Smooth muscle cell (in vitro differentiated cells): ENCODE results near the gene RHOJ. TPM values are rescaled to one million over a fixed set of nuclear protein-coding genes. Genes with fewer than 3 reads are reported as not detected.

Source experiments
- DNase-seq: peaks from one replicate; lab custom pipeline; 2025; ENCODE audit not compliant: unreplicated experiment; lab: John Stamatoyannopoulos, UW
- H2AFZ ChIP-seq: fragments of 200-600 bp; sonication (generic); 2 replicates; pipeline ENCODE4 v1.6.0; 2016; ENCODE audit warnings: antibody characterized with exemption, low read depth, mild to moderate bottlenecking
- H3F3A ChIP-seq: fragments of 200-600 bp; sonication (generic); 2 replicates; pipeline ENCODE4 v1.6.0; 2017; ENCODE audit warnings: antibody characterized with exemption, low read depth
- H3K27ac ChIP-seq: fragments of 200-600 bp; sonication (generic); 2 replicates; pipeline ENCODE4 v1.5.1; 2016; ENCODE audit warnings: low read depth, mild to moderate bottlenecking
- H3K27me3 ChIP-seq: fragments of 200-600 bp; sonication (generic); 2 replicates; pipeline ENCODE4 v1.6.1; 2016; ENCODE audit warnings: low read depth, mild to moderate bottlenecking
- H3K36me3 ChIP-seq: fragments of 200-600 bp; sonication (generic); 2 replicates; pipeline ENCODE4 v1.5.1; 2016; ENCODE audit warnings: low read depth
- H3K4me1 ChIP-seq: fragments of 200-600 bp; sonication (generic); 2 replicates; pipeline ENCODE4 v1.5.1; 2016; ENCODE audit warnings: low read depth
- H3K4me2 ChIP-seq: fragments of 200-600 bp; sonication (generic); 2 replicates; pipeline ENCODE4 v1.6.0; 2016; ENCODE audit warnings: mild to moderate bottlenecking
- H3K4me3 ChIP-seq: fragments of 200-600 bp; sonication (generic); 2 replicates; pipeline ENCODE4 v1.5.1; 2016; ENCODE audit warnings: mild to moderate bottlenecking
- H3K79me2 ChIP-seq: fragments of 200-600 bp; sonication (generic); 2 replicates; pipeline ENCODE4 v1.6.0; 2016; ENCODE audit warnings: low read depth, mild to moderate bottlenecking
- H3K9ac ChIP-seq: fragments of 200-600 bp; sonication (generic); 2 replicates; pipeline ENCODE4 v1.6.0; 2016; ENCODE audit warnings: low read depth
- H3K9me3 ChIP-seq: fragments of 200-600 bp; sonication (generic); replicated peaks from 2 replicates; pipeline ENCODE4 v1.5.1; 2016; ENCODE audit warnings: low read depth
- H4K20me1 ChIP-seq: fragments of 200-600 bp; sonication (generic); 2 replicates; pipeline ENCODE4 v1.6.0; 2016; ENCODE audit warnings: low read depth
- CTCF ChIP-seq: fragments of 200-600 bp; sonication (generic); IDR thresholded peaks from 2 replicates; pipeline ENCODE4 v1.5.1; 2017; ENCODE audit warnings: borderline replicate concordance, mild to moderate bottlenecking, antibody characterized with exemption; ENCODE audit not compliant: insufficient read depth, poor library complexity, severe bottlenecking
- WGBS: methylation state at CpG from one replicate; pipeline ENCODE4 v1.1.7; 2016; ENCODE audit warnings: low lambda C conversion rate; 5-methylcytosine and 5-hydroxymethylcytosine counted together
- polyA plus RNA-seq: library from polyadenylated mRNA; unstranded; fragments of >200 nt; fragmentation: Nextera tagmentation; extraction: Ambion mirVana; gene quantifications from 2 replicates; pipeline ENCODE4 v1.2.1, GENCODE V29; 2016
- total RNA-seq: library from RNA; depleted of rRNA; stranded (reverse); fragments of >200 nt; gene quantifications from 2 replicates; pipeline ENCODE4 v1.2.3, GENCODE V29; 2014

RHOJ gene
- total and polyA plus RNA-seq, 2 experiments from 2014 or later, result 3.7 to 4.6 TPM

- H3F3A ChIP-seq, result no peaks in the 10 kb centered on the region
- 82% methylated on average over 5 of the region's 5 CpGs for WGBS
- no peaks in the 10 kb centered on the region for H3K4me1 ChIP-seq
- no peaks in the 10 kb centered on the region for H3K9me3 ChIP-seq
- H3K4me3 ChIP-seq, result no peak overlapping the region
- no peaks in the 10 kb centered on the region for H4K20me1 ChIP-seq
- no peak for TF ChIP-seq CTCF
- no peaks in the 10 kb centered on the region for H3K79me2 ChIP-seq
- no peak overlapping the region for H3K27ac ChIP-seq
- H3K27me3 ChIP-seq, result no peaks in the 10 kb centered on the region
- no peak overlapping the region for H3K4me2 ChIP-seq
- H2AFZ ChIP-seq, result no peak overlapping the region
- DNase-seq, result no peak
- H3K9ac ChIP-seq, result no peak overlapping the region
- H3K36me3 ChIP-seq, result no peaks in the 10 kb centered on the region
Measured at GRCh38 chr14:63243646-63244045, 39.4 kb downstream of the RHOJ start.

- H3K27ac ChIP-seq, result no peak overlapping the region
- DNase-seq, result no peak
- H4K20me1 ChIP-seq, result no peaks in the 10 kb centered on the region
- H3K4me2 ChIP-seq, result no peak overlapping the region
- H3K9me3 ChIP-seq, result no peaks in the 10 kb centered on the region
- no peaks in the 10 kb centered on the region for H3K79me2 ChIP-seq
- no peak overlapping the region for H2AFZ ChIP-seq
- no peaks in the 10 kb centered on the region for H3K27me3 ChIP-seq
- WGBS, result 91% methylated on average over 1 of the region's 1 CpG
- H3K4me3 ChIP-seq, result no peak overlapping the region
- no peaks in the 10 kb centered on the region for H3K36me3 ChIP-seq
- no peak for TF ChIP-seq CTCF
- H3K9ac ChIP-seq, result no peak overlapping the region
- H3F3A ChIP-seq, result no peaks in the 10 kb centered on the region
- no peaks in the 10 kb centered on the region for H3K4me1 ChIP-seq
Measured at GRCh38 chr14:63245893-63246292, 41.6 kb downstream of the RHOJ start.

GRCh38 chr14:63248211-63248610, 44.0 kb downstream of the RHOJ start:
- no peaks in the 10 kb centered on the region for H3K79me2 ChIP-seq
- no peak for DNase-seq
- H3K9me3 ChIP-seq, result no peaks in the 10 kb centered on the region
- H3K9ac ChIP-seq, result no peak overlapping the region
- no peak overlapping the region for H3K4me3 ChIP-seq
- no peaks in the 10 kb centered on the region for H3K27me3 ChIP-seq
- H3K4me2 ChIP-seq, result no peak overlapping the region
- no peaks in the 10 kb centered on the region for H4K20me1 ChIP-seq
- H2AFZ ChIP-seq, result no peak overlapping the region
- WGBS, result 90% methylated on average over 1 of the region's 1 CpG
- no peak overlapping the region for H3K27ac ChIP-seq
- no peaks in the 10 kb centered on the region for H3K36me3 ChIP-seq
- TF ChIP-seq CTCF, result no peak
- no peaks in the 10 kb centered on the region for H3K4me1 ChIP-seq
- no peaks in the 10 kb centered on the region for H3F3A ChIP-seq

- no peak overlapping the region for H3K4me2 ChIP-seq
- no peak overlapping the region for H3K9ac ChIP-seq
- no peaks in the 10 kb centered on the region for H3K9me3 ChIP-seq
- H3K36me3 ChIP-seq, result no peaks in the 10 kb centered on the region
- H3K4me3 ChIP-seq, result no peak overlapping the region
- no peaks in the 10 kb centered on the region for H3K79me2 ChIP-seq
- no peak for TF ChIP-seq CTCF
- H3K4me1 ChIP-seq, result no peaks in the 10 kb centered on the region
- no peaks in the 10 kb centered on the region for H3F3A ChIP-seq
- WGBS, result 92% methylated on average over 2 of the region's 2 CpGs
- H2AFZ ChIP-seq, result no peak overlapping the region
- H3K27ac ChIP-seq, result no peak overlapping the region
- H4K20me1 ChIP-seq, result no peaks in the 10 kb centered on the region
- DNase-seq, result no peak
- no peaks in the 10 kb centered on the region for H3K27me3 ChIP-seq
Measured at GRCh38 chr14:63249092-63249491, 44.8 kb downstream of the RHOJ start.
